ENCODE results near the gene CRYBG1. TPM values are rescaled to one million over a fixed set of nuclear protein-coding genes. Genes with fewer than 3 reads are reported as not detected.
"Not testable (repeated sequence)": the region's sequence is repeated elsewhere in the genome, so short reads cannot be mapped to it uniquely, and the experiment has no call there.

The CRYBG1 gene
- total and polyA plus RNA-seq, 3 donors from 2014 or later = 4.8 to 16.5 (median 7.8) TPM

- no peak for DNase-seq
- TF ChIP-seq CTCF (IDR thresholded peaks at IDR 0.05) (no peak), POLR2A (IDR thresholded peaks at IDR 0.05) (no peak)
- H3K27me3 ChIP-seq = no peaks in the 10 kb centered on the region
- intact Hi-C loops (cut with DNase I; ENCODE audit: low total_unique reads) = no loop called here
- WGBS, 2 donors = 92% methylated on average over 6 of the region's 6 CpGs
- H3K36me3 ChIP-seq (ENCODE audit: low read depth, missing control alignments) = no peaks in the 10 kb centered on the region
- H3K4me1 ChIP-seq = no peaks in the 10 kb centered on the region
- no peak overlapping the region for H3K4me3 ChIP-seq
- no peaks in the 10 kb centered on the region for H3K9me3 ChIP-seq
- no peak overlapping the region for H3K27ac ChIP-seq
Measured at GRCh38 chr6:106540907-106541306, 180.4 kb downstream of the CRYBG1 start.

GRCh38 chr6:106546261-106546690, 185.8 kb downstream of the CRYBG1 start:
- no peak for DNase-seq
- Histone ChIP-seq H3K27me3 (no peaks in the 10 kb centered on the region), H3K27ac (no peak overlapping the region), H3K4me3 (no peak overlapping the region), H3K9me3 (no peaks in the 10 kb centered on the region), H3K4me1 (peaks cover 5% of the 10 kb centered on the region), H3K36me3 (ENCODE audit: low read depth, missing control alignments) (no peaks in the 10 kb centered on the region)
- intact Hi-C loops (cut with DNase I; ENCODE audit: low total_unique reads) = no loop called here
- TF ChIP-seq POLR2A (IDR thresholded peaks at IDR 0.05) = no peak
- TF ChIP-seq CTCF (IDR thresholded peaks at IDR 0.05) = no peak
- 49 to 58% methylated on average over 2 of the region's 2 CpGs for WGBS, 2 donors

GRCh38 chr6:106546691-106547414, 186.3 kb downstream of the CRYBG1 start:
- H3K9me3 ChIP-seq = no peaks in the 10 kb centered on the region
- no peak for DNase-seq
- no peak for TF ChIP-seq CTCF (IDR thresholded peaks at IDR 0.05)
- no peak for TF ChIP-seq POLR2A (IDR thresholded peaks at IDR 0.05)
- no peak overlapping the region for H3K4me3 ChIP-seq
- no peaks in the 10 kb centered on the region for H3K36me3 ChIP-seq (ENCODE audit: low read depth, missing control alignments)
- peaks cover 5% of the 10 kb centered on the region for H3K4me1 ChIP-seq
- H3K27ac ChIP-seq = no peak overlapping the region
- no peaks in the 10 kb centered on the region for H3K27me3 ChIP-seq
- 39 to 44% methylated on average over 5 of the region's 5 CpGs for WGBS, 2 donors
- intact Hi-C loops (cut with DNase I; ENCODE audit: low total_unique reads) = no loop called here

DNA sequence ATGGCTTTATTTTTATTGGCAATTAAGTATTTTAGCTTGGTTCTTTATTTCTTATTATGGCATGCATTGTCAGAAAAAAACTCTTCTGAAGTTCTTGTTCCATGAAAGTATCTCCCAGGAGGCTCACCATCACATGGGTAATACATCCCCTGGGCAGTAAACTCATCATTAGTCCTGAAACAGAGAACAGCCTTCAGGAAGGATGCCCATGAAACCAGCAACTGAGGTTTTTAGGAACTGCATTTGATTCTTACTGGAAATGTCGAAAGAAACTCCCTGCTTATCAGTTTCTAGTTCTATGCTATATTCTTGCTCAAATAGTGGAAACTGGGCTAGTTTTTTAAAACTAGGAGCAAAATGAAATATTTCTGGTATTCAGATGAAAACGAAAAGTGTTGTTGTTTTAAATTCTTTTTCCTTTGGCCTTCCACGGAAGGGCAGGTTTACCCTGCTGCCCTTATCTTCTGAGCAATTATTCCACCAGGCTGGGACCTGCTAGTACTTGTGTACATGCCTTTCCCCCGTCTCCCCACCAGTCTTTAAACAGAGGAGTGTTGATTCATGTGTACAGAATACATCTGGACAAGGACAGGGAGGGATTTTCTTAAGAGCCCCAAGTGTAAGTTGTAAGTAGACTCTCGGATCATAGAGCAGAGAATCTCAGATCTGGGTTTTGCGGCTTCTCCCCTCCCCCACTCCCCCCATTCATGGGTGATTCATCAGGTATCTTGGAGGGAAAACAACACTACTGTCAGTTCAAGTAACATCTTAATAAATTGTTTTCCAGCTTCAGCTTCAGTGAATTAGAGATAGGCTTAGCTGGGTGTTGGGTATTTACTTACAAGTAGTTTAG, 187.3 kb downstream of the CRYBG1 start:
- H3K27ac ChIP-seq = no peak overlapping the region
- TF ChIP-seq POLR2A (IDR thresholded peaks at IDR 0.05) = no peak
- no peak for TF ChIP-seq CTCF (IDR thresholded peaks at IDR 0.05)
- WGBS, 2 donors = 38 to 47% methylated on average over 6 of the region's 6 CpGs

DNA sequence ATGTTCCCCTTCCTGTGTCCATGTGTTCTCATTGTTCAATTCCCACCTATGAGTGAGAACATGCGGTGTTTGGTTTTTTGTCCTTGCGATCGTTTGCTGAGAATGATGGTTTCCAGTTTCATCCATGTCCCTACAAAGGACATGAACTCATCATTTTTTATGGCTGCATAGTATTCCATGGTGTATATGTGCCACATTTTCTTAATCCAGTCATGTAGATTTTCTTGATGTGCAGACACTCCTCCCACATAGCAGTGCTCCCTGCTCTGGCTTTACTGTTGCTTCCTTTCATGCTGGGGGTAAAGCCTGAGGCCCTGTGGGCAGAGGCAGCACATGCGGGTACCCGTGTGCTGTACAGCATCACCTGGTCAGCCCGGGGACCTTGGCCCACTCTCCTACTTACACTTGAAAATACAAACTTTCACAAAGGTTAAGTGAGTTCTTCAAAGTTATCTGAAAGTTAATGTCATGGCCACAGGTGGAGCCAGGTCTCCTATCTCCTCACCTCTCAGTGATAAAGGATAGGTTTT, 188.5 kb downstream of the CRYBG1 start:
- H3K4me1 ChIP-seq; H3K27me3 ChIP-seq; intact Hi-C loops (cut with DNase I; ENCODE audit: low total_unique reads); H3K27ac ChIP-seq; H3K9me3 ChIP-seq; H3K4me3 ChIP-seq; DNase-seq; H3K36me3 ChIP-seq (ENCODE audit: low read depth, missing control alignments): not testable (repeated sequence)
- 86 to 92% methylated on average over 2 to 6 of the region's 6 CpGs for WGBS, 2 donors

More for the DNA sequence above, 187.3 kb downstream of the CRYBG1 start:
- no peaks in the 10 kb centered on the region for H3K36me3 ChIP-seq (ENCODE audit: low read depth, missing control alignments)
- intact Hi-C loops (cut with DNase I; ENCODE audit: low total_unique reads) = no loop called here
- H3K4me3 ChIP-seq = no peak overlapping the region
- DNase-seq = no peak
- no peaks in the 10 kb centered on the region for H3K9me3 ChIP-seq
- peaks cover 5% of the 10 kb centered on the region for H3K4me1 ChIP-seq
- no peaks in the 10 kb centered on the region for H3K27me3 ChIP-seq
